GM12878 (cell line): Measurements from ENCODE around the gene CHCHD6. TPM values are rescaled to one million over a fixed set of nuclear protein-coding genes. Genes with fewer than 3 reads are reported as not detected.
A peak's percentile ranks its signal among the peaks of the same experiment; 100 is the strongest.

Source experiments
- ATAC-seq: fragments of 200-7000 bp; cut with Tn5 transposase; 3 replicates; pipeline ENCODE4 v1.9.1; 2020; ENCODE audit warnings: mild to moderate bottlenecking, moderate library complexity
- BruUV-seq: library from RNA; stranded (reverse); fragments of 400-500 nt; replicated peaks from 2 replicates; lab custom pipeline; 2021; lab: Mats Ljungman, UMichigan
- CTCF ChIA-PET: fragments of 300-600 bp; sonication (Branson Sonifier 250); formaldehyde crosslinking; extraction: SDS; loops from one replicate; lab custom pipeline; 2021; ENCODE audit warnings: inconsistent platforms; lab: Yijun Ruan, JAX
- POLR2A ChIA-PET: fragments of 350-600 bp; formaldehyde crosslinking; extraction: SDS; loops from one replicate; lab custom pipeline; 2021; ENCODE audit warnings: inconsistent platforms; lab: Charles Lee
- RAD21 ChIA-PET: fragments of 300-600 bp; sonication (Branson Sonifier 250); formaldehyde crosslinking; loops from one replicate; lab custom pipeline; 2023; ENCODE audit warnings: antibody characterized with exemption; ENCODE audit not compliant: unreplicated experiment; lab: Charles Lee
- SMC1A ChIA-PET: fragments of 300-600 bp; sonication (Branson Sonifier 250); formaldehyde crosslinking; loops from one replicate; lab custom pipeline; 2023; ENCODE audit not compliant: unreplicated experiment, uncharacterized antibody; lab: Charles Lee
- DNase-seq: peaks from one replicate; pipeline ENCODE4 v3.0.0-alpha.2; 2011; ENCODE audit warnings: low read depth, low spot score
- FAIRE-seq: peaks from 3 replicates; lab custom pipeline; 2011; peaks lifted over from hg19 to GRCh38; lab: Jason Lieb, UNC
- H2AFZ ChIP-seq: 2 replicates; pipeline ENCODE4 v1.6.0; 2011; ENCODE audit warnings: low read depth, low read length, control low read depth; ENCODE audit not compliant: control insufficient read depth
- H3K27ac ChIP-seq: 2 replicates; pipeline ENCODE4 v1.5.1; 2011; ENCODE audit warnings: control low read depth; ENCODE audit not compliant: control insufficient read depth, insufficient read depth
- H3K27me3 ChIP-seq, 2 experiments: replicated peaks in 1 of 2; 2 replicates each; pipeline versions ENCODE4 v1.6.0 to v1.6.1; 2011; ENCODE audit warnings: low read length in 1 of 2; ENCODE audit not compliant: control insufficient read depth in 2 of 2, insufficient read depth in 2 of 2
- H3K36me3 ChIP-seq, 2 experiments: 2 replicates each; pipeline ENCODE4 v1.5.1; 2011; ENCODE audit warnings: low read length in 1 of 2; ENCODE audit not compliant: control insufficient read depth in 2 of 2, insufficient read depth in 2 of 2
- H3K4me1 ChIP-seq: 2 replicates; pipeline ENCODE4 v1.6.1; 2011; ENCODE audit warnings: mild to moderate bottlenecking, low read length, moderate library complexity, mixed read lengths; ENCODE audit not compliant: control insufficient read depth, insufficient read depth
- H3K4me2 ChIP-seq: 2 replicates; pipeline ENCODE4 v1.6.0; 2011; ENCODE audit warnings: control low read depth; ENCODE audit not compliant: control insufficient read depth, insufficient read depth
- H3K4me3 ChIP-seq: fragments of 200-600 bp; sonication (generic); 2 replicates; pipeline ENCODE4 v1.5.1; 2016
- H3K79me2 ChIP-seq: 2 replicates; pipeline ENCODE4 v1.6.0; 2011; ENCODE audit warnings: low read length; ENCODE audit not compliant: control insufficient read depth, insufficient read depth
- H3K9ac ChIP-seq: 2 replicates; pipeline ENCODE4 v1.8.0; 2011; ENCODE audit warnings: low read length, control low read depth, mixed read lengths; ENCODE audit not compliant: control insufficient read depth, insufficient read depth
- H3K9me3 ChIP-seq: replicated peaks from 3 replicates; pipeline ENCODE4 v1.5.1; 2011; ENCODE audit warnings: mild to moderate bottlenecking, low read length; ENCODE audit not compliant: control insufficient read depth, insufficient read depth
- H4K20me1 ChIP-seq: 2 replicates; pipeline ENCODE4 v1.6.0; 2011; ENCODE audit not compliant: control insufficient read depth, insufficient read depth
- ATF2 ChIP-seq: IDR thresholded peaks from 2 replicates; pipeline ENCODE4 v1.6.1; 2012; ENCODE audit warnings: low read length, inconsistent platforms
- CBX5 ChIP-seq: sonication (generic); IDR thresholded peaks from 2 replicates; pipeline ENCODE4 v1.6.1; 2016; ENCODE audit warnings: low read depth, moderate library complexity, mild to moderate bottlenecking, inconsistent platforms
- EP300 ChIP-seq, 2 experiments: fragments of 150-350 bp in 1 of 2; IDR thresholded peaks; 2 replicates each; pipeline ENCODE4 v1.6.1; 2011 to 2012; ENCODE audit warnings: low read depth in 2 of 2, low read length in 2 of 2, borderline replicate concordance in 1 of 2, improper control_type of control experiment in 1 of 2, inconsistent platforms in 1 of 2; ENCODE audit not compliant: control insufficient read depth in 1 of 2
- MTA2 ChIP-seq: fragments of 450-650 bp; IDR thresholded peaks from 2 replicates; pipeline ENCODE4 v1.6.1; 2016; ENCODE audit warnings: low read depth, mild to moderate bottlenecking, moderate library complexity
- MYB ChIP-seq: fragments of 150-350 bp; IDR thresholded peaks from 2 replicates; pipeline ENCODE4 v1.6.1; 2014; ENCODE audit warnings: mild to moderate bottlenecking, low read depth, low read length, borderline replicate concordance
- PAX8 ChIP-seq: fragments of 450-650 bp; IDR thresholded peaks from 2 replicates; pipeline ENCODE4 v1.6.1; 2017; ENCODE audit warnings: mild to moderate bottlenecking, moderate library complexity
- POLR2AphosphoS5 ChIP-seq: IDR thresholded peaks from 2 replicates; pipeline ENCODE4 v1.6.1; 2011; ENCODE audit warnings: mild to moderate bottlenecking, low read length, inconsistent platforms
- RBBP5 ChIP-seq: fragments of 200-600 bp; sonication (generic); conservative IDR thresholded peaks from 2 replicates; pipeline ENCODE4 v1.6.1; 2016
- RELA ChIP-seq: fragments of 450-650 bp; IDR thresholded peaks from 2 replicates; pipeline ENCODE4 v1.8.0; 2014; ENCODE audit warnings: borderline replicate concordance; ENCODE audit not compliant: partially characterized antibody
- SIN3A ChIP-seq: IDR thresholded peaks from 2 replicates; pipeline ENCODE4 v1.6.1; 2012; ENCODE audit warnings: low read depth, low read length, improper control_type of control experiment
- SIX5 ChIP-seq: IDR thresholded peaks from 2 replicates; pipeline ENCODE4 v1.6.1; 2011; ENCODE audit warnings: mild to moderate bottlenecking, low read depth, low read length, moderate library complexity; ENCODE audit not compliant: severe bottlenecking
- SMAD5 ChIP-seq: IDR thresholded peaks from 2 replicates; pipeline ENCODE4 v1.6.1; 2016; ENCODE audit warnings: antibody characterized with exemption, low read depth
- SMARCA5 ChIP-seq: fragments of 450-650 bp; IDR thresholded peaks from 2 replicates; pipeline ENCODE4 v1.6.1; 2017; ENCODE audit warnings: mild to moderate bottlenecking
- SMC3 ChIP-seq: IDR thresholded peaks from 2 replicates; pipeline ENCODE4 v1.6.1; 2011; ENCODE audit warnings: low read length, improper control_type of control experiment, borderline replicate concordance
- SREBF2 ChIP-seq: IDR thresholded peaks from 2 replicates; pipeline ENCODE4 v1.6.1; 2012; ENCODE audit warnings: mild to moderate bottlenecking, low read length
- WRNIP1 ChIP-seq: IDR thresholded peaks from 2 replicates; pipeline ENCODE4 v1.6.1; 2011; ENCODE audit warnings: low read depth, low read length, improper control_type of control experiment, borderline replicate concordance
- ZBED1 ChIP-seq: IDR thresholded peaks from 2 replicates; pipeline ENCODE4 v1.6.1; 2016; ENCODE audit warnings: borderline replicate concordance
- ZBTB4 ChIP-seq: fragments of 450-650 bp; formaldehyde crosslinking; IDR thresholded peaks from 2 replicates; pipeline ENCODE4 v1.4.0; 2022; ENCODE audit warnings: mild to moderate bottlenecking, moderate library complexity
- ZSCAN29 ChIP-seq: fragments of 450-650 bp; IDR thresholded peaks from 2 replicates; pipeline ENCODE4 v1.6.1; 2017; ENCODE audit warnings: mild to moderate bottlenecking, moderate library complexity
- WGBS: methylation state at CpG from one replicate; pipeline ENCODE4 v1.1.6; 2016; ENCODE audit warnings: low lambda C conversion rate; ENCODE audit not compliant: insufficient replicate concordance, insufficient coverage; ENCODE audit errors: missing lambda C conversion rate; 5-methylcytosine and 5-hydroxymethylcytosine counted together
- in situ Hi-C: fragments of 300-500 bp; cut with MboI; formaldehyde crosslinking; loops from 9 replicates; pipeline ENCODE4 v1.14.3; 2018; ENCODE audit warnings: mixed read lengths
- intact Hi-C: fragments of 100-400 bp; cut with micrococcal nuclease; formaldehyde crosslinking; loops from one replicate; pipeline ENCODE4 v1.14.2; 2022; ENCODE audit not compliant: unreplicated experiment
- polyA plus RNA-seq, 11 experiments: library from polyadenylated mRNA; depleted of rRNA in 4 of 11; unstranded in 6 of 11; stranded (reverse) in 5 of 11; fragments of >200 nt; fragmentation: Nextera tagmentation in 4 of 11; fragmentation: Illumina TruSeq in 1 of 11; extraction: Ambion mirVana in 4 of 11; extraction: Trizol in 1 of 11; gene quantifications; 1 replicate in 1 of 11; 2 replicates in 10 of 11; pipeline versions ENCODE4 v1.2.1 to v1.2.3, GENCODE V29; 2011 to 2016; ENCODE audit warnings: inconsistent platforms in 2 of 11, missing spikeins in 2 of 11, low read depth in 1 of 11
- total RNA-seq, 4 experiments: library from RNA; depleted of rRNA in 3 of 4; stranded (reverse); fragments of >200 nt in 3 of 4; fragmentation: Illumina TruSeq in 1 of 4; extraction: Trizol in 1 of 4; gene quantifications; 2 replicates each; pipeline versions ENCODE4 v1.2.1 to v1.2.3, GENCODE V29; 2013 to 2021

Gene CHCHD6
- total and polyA plus RNA-seq, 10 of the 15 experiments (the other 5 are each of a cell fraction or from before 2014, with no cell fraction given) = 2.7 to 16.7 (median 12.3) TPM

DNA sequence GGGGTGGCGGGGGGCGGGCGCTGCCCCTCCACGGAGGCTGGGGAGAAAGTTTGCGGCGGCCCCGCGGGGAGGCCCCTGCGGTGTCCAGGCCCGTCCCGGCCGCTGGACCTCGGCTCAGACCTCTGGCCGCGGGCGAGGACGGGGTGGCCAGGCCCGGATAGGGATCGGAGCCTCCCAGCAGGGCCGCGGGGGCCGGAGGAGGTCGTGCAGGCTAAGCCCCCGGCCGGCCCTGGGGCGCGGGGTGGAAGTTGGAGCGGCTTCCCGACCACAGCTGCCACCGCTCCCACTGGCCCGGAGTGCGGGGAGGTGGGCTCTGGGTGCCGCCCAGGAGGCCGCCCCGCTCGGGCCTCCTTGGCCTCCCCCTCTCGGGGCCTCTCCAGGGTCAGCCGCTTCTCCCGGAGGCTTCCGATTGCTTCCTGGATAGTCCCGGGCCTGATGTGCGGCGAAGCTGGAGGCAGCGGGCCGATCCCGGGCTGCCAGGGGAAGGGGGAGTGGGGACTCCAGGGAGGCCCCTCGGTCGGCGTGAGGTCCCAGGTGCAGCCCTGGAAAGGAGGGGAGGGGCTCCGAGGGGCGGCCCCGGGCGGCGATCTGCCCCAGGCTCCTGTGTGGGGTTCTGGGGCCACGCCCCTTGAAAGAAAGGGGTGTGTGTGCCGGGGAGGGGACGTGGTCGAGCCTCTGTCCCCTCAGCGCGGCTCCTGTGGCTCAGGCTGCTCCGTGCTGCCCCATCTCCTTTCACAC lies 279.8 kb downstream of the CHCHD6 start:
- H2AFZ ChIP-seq = peak overlapping the region; percentile 44
- H3K4me2 ChIP-seq = peak overlapping the region; percentile 98
- H3K36me3 ChIP-seq = no peaks in the 10 kb centered on the region; a peak in 1 of 4 replicates
- in situ Hi-C loops = no loop called here
- peak; percentile 25 for ATAC-seq
- H3K27me3 ChIP-seq = no peaks in the 10 kb centered on the region
- H3K4me1 ChIP-seq = peaks cover 9% of the 10 kb centered on the region
- FAIRE-seq = no peak
- ChIA-PET CTCF (interaction anchor here (0.8 kb wide), 1 partner anchor 231 kb away, joined by 3 read pairs; no protein-coding TSS in a partner anchor), SMC1A (no interaction called here), RAD21 (interaction anchor here (3.7 kb wide), 1 partner anchor 230 kb away, joined by 36 read pairs; no protein-coding TSS in a partner anchor), POLR2A (interaction anchor here (0.6 to 2.0 kb wide), 2 partner anchors 26 to 73 kb away, joined by 3 to 5 read pairs; no protein-coding TSS in a partner anchor)
- H4K20me1 ChIP-seq = no peaks in the 10 kb centered on the region
- no TSS peak for BruUV-seq
- 3% methylated on average over 42 of the region's 61 CpGs for whole genome bisulfite sequencing
- H3K79me2 ChIP-seq = no peaks in the 10 kb centered on the region; the same call in none of the 2 replicates
- no peak for DNase-seq
- H3K9me3 ChIP-seq = no peaks in the 10 kb centered on the region; the same call in 2 of the 3 replicates
- peak overlapping the region; percentile 71 for H3K4me3 ChIP-seq
- peak overlapping the region; percentile 54; the same call in 1 of the 2 replicates for H3K9ac ChIP-seq
- H3K27ac ChIP-seq = no peak overlapping the region
- intact Hi-C loops = loop anchor here (2.0 to 10.0 kb wide), 3 partner anchors 73 to 561 kb away; no protein-coding TSS in a partner anchor
- TF ChIP-seq MYB = no peak
- no peak for TF ChIP-seq ZBED1
- no peak for TF ChIP-seq RELA
- no peak for TF ChIP-seq ZSCAN29
- no peak for TF ChIP-seq SMAD5
- TF ChIP-seq EP300 (IDR thresholded peaks at IDR 0.05; ENCODE audit: borderline replicate concordance in 1 of 2, control insufficient read depth in 1 of 2, low read depth in 2 of 2, low read length in 2 of 2) = no peak
- TF ChIP-seq SMARCA5 = 0 out of 2 replicates have a peak, but pooled peaks have one; percentile 37
- no peak for TF ChIP-seq RBBP5
- TF ChIP-seq SMC3 = no peak
- TF ChIP-seq PAX8 = no peak
- TF ChIP-seq SIX5 = no peak
- TF ChIP-seq ZBTB4 (CRISPR knock-in tag) = no peak
- no peak for TF ChIP-seq CBX5
- no peak for TF ChIP-seq MTA2
- TF ChIP-seq POLR2AphosphoS5 = no peak
- TF ChIP-seq ATF2 = no peak
- TF ChIP-seq SIN3A = no peak
- no peak for TF ChIP-seq WRNIP1
- no peak for TF ChIP-seq SREBF2
